ENCODE results near the gene IFRD2.

DNA sequence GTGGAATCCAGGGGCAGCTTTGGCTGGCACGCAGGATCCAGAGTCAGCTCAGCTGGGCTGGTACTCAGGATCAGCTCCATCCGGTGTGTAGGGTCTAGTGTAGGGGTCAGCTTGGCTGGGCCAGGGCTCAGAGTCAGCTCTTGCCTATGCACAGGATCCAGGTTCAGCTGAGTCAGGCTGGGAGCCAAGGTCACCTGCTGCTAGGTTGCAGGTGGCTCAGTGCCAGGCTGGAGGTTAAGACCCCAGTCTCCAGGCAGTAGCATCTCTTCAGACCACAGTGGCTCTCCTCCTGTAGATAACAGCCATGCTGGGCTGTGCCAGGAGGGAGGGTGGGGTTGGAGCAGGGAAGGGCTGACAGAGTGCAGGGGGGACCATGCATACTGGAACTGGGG, 5.2 kb upstream of the IFRD2 start:
- TF ChIP-seq EHMT2 (IDR thresholded peaks at IDR 0.05; ENCODE audit: borderline replicate concordance, low read depth, low read length) (no peak), FOXP1 (IDR thresholded peaks at IDR 0.05) (no peak), FOXP1 (CRISPR knock-in tag; IDR thresholded peaks at IDR 0.05) (no peak), KMT2A (CRISPR knock-in tag; IDR thresholded peaks at IDR 0.05) (no peak), RFX5 (IDR thresholded peaks at IDR 0.05; ENCODE audit: low read depth, low read length) (no peak), MYC (CRISPR knock-in tag; IDR thresholded peaks at IDR 0.05; ENCODE audit: borderline replicate concordance) (no peak), SP5 (CRISPR knock-in tag; IDR thresholded peaks at IDR 0.05; ENCODE audit: borderline replicate concordance, low read depth) (no peak), HCFC1 (IDR thresholded peaks at IDR 0.05; ENCODE audit: low read depth, low read length) (no peak), PHB2 (IDR thresholded peaks at IDR 0.05; ENCODE audit: partially characterized antibody) (no peak), ZNF121 (CRISPR knock-in tag; IDR thresholded peaks at IDR 0.05) (no peak), GLI4 (CRISPR knock-in tag; IDR thresholded peaks at IDR 0.05; ENCODE audit: borderline replicate concordance) (no peak), HNF4A (CRISPR knock-in tag; IDR thresholded peaks at IDR 0.05) (no peak)
- TF ChIP-seq, protein P1, sequence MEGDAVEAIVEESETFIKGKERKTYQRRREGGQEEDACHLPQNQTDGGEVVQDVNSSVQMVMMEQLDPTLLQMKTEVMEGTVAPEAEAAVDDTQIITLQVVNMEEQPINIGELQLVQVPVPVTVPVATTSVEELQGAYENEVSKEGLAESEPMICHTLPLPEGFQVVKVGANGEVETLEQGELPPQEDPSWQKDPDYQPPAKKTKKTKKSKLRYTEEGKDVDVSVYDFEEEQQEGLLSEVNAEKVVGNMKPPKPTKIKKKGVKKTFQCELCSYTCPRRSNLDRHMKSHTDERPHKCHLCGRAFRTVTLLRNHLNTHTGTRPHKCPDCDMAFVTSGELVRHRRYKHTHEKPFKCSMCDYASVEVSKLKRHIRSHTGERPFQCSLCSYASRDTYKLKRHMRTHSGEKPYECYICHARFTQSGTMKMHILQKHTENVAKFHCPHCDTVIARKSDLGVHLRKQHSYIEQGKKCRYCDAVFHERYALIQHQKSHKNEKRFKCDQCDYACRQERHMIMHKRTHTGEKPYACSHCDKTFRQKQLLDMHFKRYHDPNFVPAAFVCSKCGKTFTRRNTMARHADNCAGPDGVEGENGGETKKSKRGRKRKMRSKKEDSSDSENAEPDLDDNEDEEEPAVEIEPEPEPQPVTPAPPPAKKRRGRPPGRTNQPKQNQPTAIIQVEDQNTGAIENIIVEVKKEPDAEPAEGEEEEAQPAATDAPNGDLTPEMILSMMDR (CRISPR knock-in tag; IDR thresholded peaks at IDR 0.05): no peak

All from HepG2 (cell line).